Vagina (tissue), 2 donors: ENCODE measurements around the gene SLC15A4. TPM values are rescaled to one million over a fixed set of nuclear protein-coding genes. Genes with fewer than 3 reads are reported as not detected.

Experiments
- DNase-seq, 2 donors: peaks; one replicate each; pipeline ENCODE4 v3.0.0-alpha.2; 2017; ENCODE audit errors: extremely low spot score in 2 of 2
- H3K27ac ChIP-seq: fragments of 200-600 bp; sonication (generic); one replicate; pipeline ENCODE4 v1.5.1; 2019
- H3K27me3 ChIP-seq: fragments of 200-600 bp; sonication (generic); one replicate; pipeline ENCODE4 v1.5.1; 2019
- H3K36me3 ChIP-seq, 2 donors: fragments of 200-600 bp; sonication (generic); one replicate each; pipeline ENCODE4 v1.5.1; 2017 to 2019
- H3K4me1 ChIP-seq: fragments of 200-600 bp; sonication (generic); one replicate; pipeline ENCODE4 v1.5.1; 2019
- H3K4me3 ChIP-seq, 2 donors: fragments of 200-600 bp; sonication (generic); 1 replicate in 1 of 2; 2 replicates in 1 of 2; pipeline ENCODE4 v1.5.1; 2016 to 2019
- H3K9me3 ChIP-seq: fragments of 200-600 bp; sonication (generic); one replicate; pipeline ENCODE4 v1.5.1; 2019
- POLR2A ChIP-seq, 2 donors: fragments of 450-650 bp; IDR thresholded peaks; one replicate each; pipeline ENCODE4 v1.6.1; 2017; ENCODE audit warnings: antibody characterized with exemption in 2 of 2, mild to moderate bottlenecking in 2 of 2, moderate library complexity in 2 of 2
- POLR2AphosphoS5 ChIP-seq, 2 donors: sonication (generic); formaldehyde crosslinking; IDR thresholded peaks; one replicate each; pipeline ENCODE4 v1.9.0; 2017; ENCODE audit warnings: antibody characterized with exemption in 2 of 2, mild to moderate bottlenecking in 2 of 2, low read depth in 1 of 2; ENCODE audit not compliant: insufficient read depth in 1 of 2
- intact Hi-C: fragments of 100-400 bp; cut with DNase I; formaldehyde crosslinking; loops from one replicate; pipeline ENCODE4 v1.15.1; 2023
- total RNA-seq: library from RNA; depleted of rRNA; stranded (reverse); fragments of >200 nt; gene quantifications from one replicate; pipeline ENCODE4 v1.2.3, GENCODE V29; 2016
- TF ChIP-seq, protein P1 (sequence below), 3 experiments: fragments of 450-650 bp in 2 of 3; fragments of 200-600 bp in 1 of 3; sonication (generic) in 1 of 3; IDR thresholded peaks; one replicate each; pipeline ENCODE4 v1.5.1; 2017 to 2019; ENCODE audit warnings: antibody characterized with exemption in 3 of 3, mild to moderate bottlenecking in 2 of 3, moderate library complexity in 2 of 3

Gene SLC15A4
- total RNA-seq, 1 donor from 2014 or later = 36.1 TPM

DNA sequence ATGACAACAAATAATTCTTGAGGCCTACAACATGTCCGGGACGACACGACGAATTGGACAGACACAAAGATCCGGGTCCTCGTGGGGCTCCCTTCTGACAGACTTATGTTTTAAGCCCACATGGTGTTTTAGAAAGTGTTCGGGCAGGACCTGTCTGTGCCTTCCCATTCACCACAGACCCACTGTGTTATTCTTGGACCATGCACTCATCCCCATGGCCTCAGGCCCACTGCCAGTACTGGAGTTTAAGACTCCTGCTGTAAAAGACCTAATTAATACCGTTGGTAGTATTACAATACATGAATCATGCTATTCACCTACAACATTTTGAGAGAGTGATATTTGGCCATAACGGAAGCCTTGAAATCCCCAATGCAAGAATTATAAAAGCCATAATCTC lies 20.0 kb downstream of the SLC15A4 start:
- Histone ChIP-seq H3K9me3 (no peaks in the 10 kb centered on the region), H3K27ac (no peak overlapping the region), H3K27me3 (no peaks in the 10 kb centered on the region), H3K4me3 (no peak overlapping the region), H3K4me1 (no peaks in the 10 kb centered on the region), H3K36me3 (peaks cover 0 to 39% of the 10 kb centered on the region in 2 donors)
- intact Hi-C loops = no loop called here
- DNase-seq = no peak
- TF ChIP-seq, protein P1, sequence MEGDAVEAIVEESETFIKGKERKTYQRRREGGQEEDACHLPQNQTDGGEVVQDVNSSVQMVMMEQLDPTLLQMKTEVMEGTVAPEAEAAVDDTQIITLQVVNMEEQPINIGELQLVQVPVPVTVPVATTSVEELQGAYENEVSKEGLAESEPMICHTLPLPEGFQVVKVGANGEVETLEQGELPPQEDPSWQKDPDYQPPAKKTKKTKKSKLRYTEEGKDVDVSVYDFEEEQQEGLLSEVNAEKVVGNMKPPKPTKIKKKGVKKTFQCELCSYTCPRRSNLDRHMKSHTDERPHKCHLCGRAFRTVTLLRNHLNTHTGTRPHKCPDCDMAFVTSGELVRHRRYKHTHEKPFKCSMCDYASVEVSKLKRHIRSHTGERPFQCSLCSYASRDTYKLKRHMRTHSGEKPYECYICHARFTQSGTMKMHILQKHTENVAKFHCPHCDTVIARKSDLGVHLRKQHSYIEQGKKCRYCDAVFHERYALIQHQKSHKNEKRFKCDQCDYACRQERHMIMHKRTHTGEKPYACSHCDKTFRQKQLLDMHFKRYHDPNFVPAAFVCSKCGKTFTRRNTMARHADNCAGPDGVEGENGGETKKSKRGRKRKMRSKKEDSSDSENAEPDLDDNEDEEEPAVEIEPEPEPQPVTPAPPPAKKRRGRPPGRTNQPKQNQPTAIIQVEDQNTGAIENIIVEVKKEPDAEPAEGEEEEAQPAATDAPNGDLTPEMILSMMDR (IDR thresholded peaks at IDR 0.05) = no peak
- TF ChIP-seq POLR2AphosphoS5 (IDR thresholded peaks at IDR 0.05; ENCODE audit: insufficient read depth in 1 of 2, low read depth in 1 of 2) = no peak
- no peak for TF ChIP-seq POLR2A (IDR thresholded peaks at IDR 0.05)

DNA sequence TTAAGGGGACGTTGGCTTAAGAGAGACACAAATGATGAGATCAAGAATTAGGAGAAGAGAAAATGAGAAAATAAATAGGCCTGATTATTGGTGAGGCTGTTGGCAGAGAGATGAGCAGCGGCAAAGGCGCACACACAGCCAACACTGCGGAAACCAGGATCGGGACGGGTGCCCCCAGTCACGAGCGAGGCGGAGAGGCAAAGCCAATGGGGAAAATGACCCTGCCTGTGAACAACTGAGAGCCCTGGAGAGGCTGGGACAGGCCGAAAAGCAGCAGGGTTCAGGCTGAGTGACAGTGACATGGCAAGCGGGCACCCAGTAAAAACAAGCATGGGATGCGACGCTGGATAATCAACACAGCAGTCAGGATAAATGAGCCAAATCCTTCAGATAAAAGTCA lies 21.0 kb downstream of the SLC15A4 start:
- Histone ChIP-seq H3K27me3 (no peaks in the 10 kb centered on the region), H3K4me1 (no peaks in the 10 kb centered on the region), H3K9me3 (no peaks in the 10 kb centered on the region), H3K4me3 (no peak overlapping the region), H3K27ac (no peak overlapping the region), H3K36me3 (peaks cover 0 to 44% of the 10 kb centered on the region in 2 donors)
- DNase-seq = no peak
- TF ChIP-seq POLR2AphosphoS5 (IDR thresholded peaks at IDR 0.05; ENCODE audit: insufficient read depth in 1 of 2, low read depth in 1 of 2) = no peak
- TF ChIP-seq POLR2A (IDR thresholded peaks at IDR 0.05) = no peak
- TF ChIP-seq, protein P1 (IDR thresholded peaks at IDR 0.05) = no peak
- intact Hi-C loops = no loop called here

DNA sequence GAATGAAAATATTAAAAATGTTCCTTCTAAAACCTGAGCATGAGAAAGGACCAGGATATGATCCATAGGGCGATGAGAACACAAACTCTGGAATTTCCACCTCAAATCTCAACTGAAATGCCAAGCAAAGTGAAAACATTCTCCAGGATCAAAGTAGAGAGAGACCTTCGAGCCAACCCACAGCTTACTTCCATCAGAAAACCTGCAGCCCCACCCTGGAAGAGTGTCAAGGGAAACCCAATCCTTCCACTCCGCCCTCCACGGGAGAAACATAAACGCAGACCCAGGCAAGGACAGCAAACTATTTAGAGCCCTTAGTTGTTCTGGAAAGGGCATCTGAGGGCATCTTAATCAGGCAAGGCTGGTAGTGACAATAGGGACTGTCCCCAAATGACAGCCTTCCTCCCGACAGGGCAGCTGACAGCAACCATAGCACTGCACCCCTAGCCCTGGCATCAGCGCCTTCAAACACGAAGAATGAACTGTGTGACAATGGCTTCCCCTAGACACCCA lies 21.8 kb downstream of the SLC15A4 start:
- no peak for DNase-seq
- Histone ChIP-seq H3K27me3 (no peaks in the 10 kb centered on the region), H3K36me3 (peaks cover 0 to 45% of the 10 kb centered on the region in 2 donors), H3K27ac (no peak overlapping the region), H3K4me1 (no peaks in the 10 kb centered on the region), H3K4me3 (no peak overlapping the region), H3K9me3 (no peaks in the 10 kb centered on the region)
- intact Hi-C loops = no loop called here
- TF ChIP-seq POLR2A (IDR thresholded peaks at IDR 0.05) (no peak), POLR2AphosphoS5 (IDR thresholded peaks at IDR 0.05; ENCODE audit: insufficient read depth in 1 of 2, low read depth in 1 of 2) (no peak)
- TF ChIP-seq, protein P1 (IDR thresholded peaks at IDR 0.05) = no peak

DNA sequence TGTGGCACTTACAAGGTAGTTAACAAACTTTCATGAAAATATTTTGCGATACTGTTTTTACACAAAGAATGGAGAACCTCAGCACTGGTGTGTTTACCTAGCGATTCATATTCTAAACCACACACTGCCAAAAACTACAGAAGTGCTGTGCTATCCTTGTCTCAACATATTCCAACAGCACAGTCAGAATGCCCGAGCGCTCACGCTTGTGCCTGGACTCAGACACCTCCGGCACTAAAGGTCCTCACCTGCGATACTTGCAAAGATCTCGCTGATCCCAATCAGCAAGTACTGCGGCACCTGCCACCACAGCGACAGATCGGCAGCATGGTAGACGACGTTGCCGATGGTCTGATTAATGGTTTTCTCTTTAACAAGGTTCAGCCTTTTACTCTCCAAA lies 23.2 kb downstream of the SLC15A4 start:
- H3K4me3 ChIP-seq = no peak overlapping the region
- intact Hi-C loops = no loop called here
- H3K4me1 ChIP-seq = no peaks in the 10 kb centered on the region
- H3K36me3 ChIP-seq = peaks cover 0 to 54% of the 10 kb centered on the region in 2 donors
- no peaks in the 10 kb centered on the region for H3K27me3 ChIP-seq
- no peaks in the 10 kb centered on the region for H3K9me3 ChIP-seq
- TF ChIP-seq POLR2AphosphoS5 (IDR thresholded peaks at IDR 0.05; ENCODE audit: insufficient read depth in 1 of 2, low read depth in 1 of 2) (no peak), POLR2A (IDR thresholded peaks at IDR 0.05) (no peak)
- TF ChIP-seq, protein P1 (IDR thresholded peaks at IDR 0.05) = no peak
- DNase-seq = no peak
- no peak overlapping the region for H3K27ac ChIP-seq

DNA sequence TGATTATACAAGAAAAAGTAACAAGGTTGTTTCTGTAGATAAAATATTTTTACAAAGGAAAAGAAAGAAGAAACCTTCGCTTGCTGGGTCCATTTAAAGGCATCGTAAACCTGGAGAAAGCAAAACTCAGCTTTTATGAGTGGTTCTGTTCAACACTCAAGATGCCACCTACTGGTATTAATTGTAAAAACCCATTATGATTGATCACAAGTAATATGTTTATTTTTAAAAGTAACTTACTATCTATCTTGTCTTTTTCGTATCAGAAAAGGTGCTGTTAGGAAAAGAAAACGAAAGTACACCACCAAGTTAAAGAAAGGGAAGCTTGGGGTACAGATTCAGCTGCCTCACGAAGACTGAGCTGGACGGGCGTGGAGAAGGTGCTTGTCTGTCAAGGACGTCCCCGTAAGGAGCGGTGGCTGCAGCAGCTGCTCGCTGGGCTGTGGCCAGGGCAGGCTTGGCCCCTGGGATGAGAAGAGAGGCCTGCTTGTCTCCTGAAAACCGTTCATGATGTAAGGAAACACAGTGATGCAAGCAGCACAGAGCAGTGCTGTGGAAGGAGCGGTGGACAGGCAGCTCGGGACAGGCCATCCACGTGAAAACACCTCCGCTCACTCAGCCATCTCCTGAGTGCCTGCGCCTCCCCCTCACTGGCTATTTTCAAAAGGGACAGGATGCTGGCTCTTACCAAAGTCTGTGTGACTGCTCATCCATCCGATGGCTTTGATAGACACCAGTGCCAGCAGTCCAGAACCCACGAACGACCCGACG lies 25.0 kb downstream of the SLC15A4 start:
- Histone ChIP-seq H3K4me3 (no peak overlapping the region), H3K27ac (no peak overlapping the region), H3K36me3 (peaks cover 0 to 57% of the 10 kb centered on the region in 2 donors), H3K4me1 (no peaks in the 10 kb centered on the region), H3K27me3 (no peaks in the 10 kb centered on the region), H3K9me3 (no peaks in the 10 kb centered on the region)
- no peak for TF ChIP-seq POLR2A (IDR thresholded peaks at IDR 0.05)
- TF ChIP-seq, protein P1 (IDR thresholded peaks at IDR 0.05) = peak in 1 of 3 experiments; percentile 19
- DNase-seq = no peak
- intact Hi-C loops = no loop called here
